Stomach (tissue), 9 donors: ENCODE data around the gene SPEN. TPM values are rescaled to one million over a fixed set of nuclear protein-coding genes. Genes with fewer than 3 reads are reported as not detected.

Source experiments
- DNase-seq, 2 donors: peaks; one replicate each; pipeline versions ENCODE4 v3.0.0 to v3.0.0-alpha.2; 2013 to 2019
- H3K27ac ChIP-seq, 5 donors: fragments of 200-600 bp in 4 of 5; sonication (generic) in 4 of 5; one replicate each; pipeline ENCODE4 v1.5.1; 2013 to 2019; ENCODE audit warnings: mild to moderate bottlenecking in 1 of 5, moderate library complexity in 1 of 5
- H3K27me3 ChIP-seq, 3 donors: fragments of 200-600 bp; sonication (generic); one replicate each; pipeline ENCODE4 v1.5.1; 2017 to 2019; ENCODE audit warnings: mixed run types in 1 of 3
- H3K36me3 ChIP-seq, 4 donors: fragments of 200-600 bp; sonication (generic); 1 replicate in 3 of 4; 2 replicates in 1 of 4; pipeline ENCODE4 v1.5.1; 2016 to 2019
- H3K4me1 ChIP-seq, 4 donors: fragments of 200-600 bp; sonication (generic); one replicate each; pipeline ENCODE4 v1.5.1; 2016 to 2019
- H3K4me3 ChIP-seq, 4 donors: fragments of 200-600 bp; sonication (generic) in 3 of 4; one replicate each; pipeline ENCODE4 v1.5.1; 2016 to 2019; ENCODE audit warnings: mild to moderate bottlenecking in 1 of 4
- H3K9me3 ChIP-seq, 4 donors: fragments of 200-600 bp; sonication (generic); one replicate each; pipeline ENCODE4 v1.5.1; 2016 to 2019
- CTCF ChIP-seq, 7 experiments: fragments of 450-650 bp in 4 of 7; fragments of 200-600 bp in 3 of 7; sonication (generic) in 3 of 7; IDR thresholded peaks; one replicate each; pipeline ENCODE4 v1.5.1; 2016 to 2019; ENCODE audit warnings: antibody characterized with exemption in 7 of 7, control low read depth in 2 of 7, mild to moderate bottlenecking in 1 of 7
- EP300 ChIP-seq: sonication (generic); formaldehyde crosslinking; IDR thresholded peaks from one replicate; pipeline ENCODE4 v1.6.1; 2017; ENCODE audit warnings: antibody characterized with exemption
- POLR2A ChIP-seq, 4 donors: fragments of 450-650 bp; IDR thresholded peaks; one replicate each; pipeline ENCODE4 v1.6.1; 2016; ENCODE audit warnings: antibody characterized with exemption in 4 of 4, control low read depth in 2 of 4, mild to moderate bottlenecking in 1 of 4, moderate library complexity in 1 of 4
- POLR2AphosphoS5 ChIP-seq, 3 donors: sonication (generic); formaldehyde crosslinking; IDR thresholded peaks; one replicate each; pipeline ENCODE4 v1.6.1; 2016; ENCODE audit warnings: antibody characterized with exemption in 3 of 3
- WGBS, 5 donors: extraction: QIAGEN DNeasy Blood & Tissue Kit in 3 of 5; methylation state at CpG; one replicate each; pipeline versions ENCODE4 v1.1.5 to v1.1.7; 2013 to 2018; 5-methylcytosine and 5-hydroxymethylcytosine counted together
- intact Hi-C: fragments of 100-400 bp; cut with DNase I; formaldehyde crosslinking; loops from one replicate; pipeline ENCODE4 v1.15.1; 2023; ENCODE audit warnings: low total_unique reads
- polyA plus RNA-seq, 3 donors: library from polyadenylated mRNA; stranded (reverse); fragments of 200-250 nt; gene quantifications; one replicate each; pipeline ENCODE4 v1.2.3, GENCODE V29; 2013
- total RNA-seq, 5 donors: library from RNA; depleted of rRNA; stranded (reverse); fragments of >200 nt; gene quantifications; one replicate each; pipeline versions ENCODE4 v1.1.0 to v1.2.3, GENCODE V29; 2014 to 2016
- donor health status: healthy with polysubstance abuse.
- donor health status: Bipolar disorder and iron deficiency.
- donor health status: healthy.

SPEN gene
- total and polyA plus RNA-seq, 8 donors, result 5.6 to 114 (median 28.8) TPM

- intact Hi-C loops, result no loop called here
- TF ChIP-seq CTCF (IDR thresholded peaks at IDR 0.05), result no peak
Observed at GRCh38 chr1:15941899-15942660, 94.6 kb downstream of the SPEN start.

GRCh38 chr1:15942661-15943327 is 95.3 kb downstream of the SPEN start:
- 66 to 74% (median 74%) methylated on average over 10 to 18 of the region's 18 CpGs for WGBS, 5 donors
- intact Hi-C loops, result no loop called here
- no peak overlapping the region for H3K27ac ChIP-seq
- H3K4me3 ChIP-seq, result no peak overlapping the region
- no peaks in the 10 kb centered on the region for H3K27me3 ChIP-seq
- TF ChIP-seq EP300, result no peak
- no peak for TF ChIP-seq POLR2A (IDR thresholded peaks at IDR 0.05)
- TF ChIP-seq CTCF (IDR thresholded peaks at IDR 0.05), result no peak
- no peak for TF ChIP-seq POLR2AphosphoS5 (IDR thresholded peaks at IDR 0.05)
- H3K4me1 ChIP-seq, result peaks cover under 1 to 30% (median 10%) of the 10 kb centered on the region in 4 donors
- H3K36me3 ChIP-seq, result peaks cover 79 to 100% (median 100%) of the 10 kb centered on the region in 4 donors
- peak in 1 of 2 donors; percentile 18 for DNase-seq
- no peaks in the 10 kb centered on the region for H3K9me3 ChIP-seq

More at GRCh38 chr1:15941899-15942660, 94.6 kb downstream of the SPEN start:
- peaks cover 84 to 100% (median 100%) of the 10 kb centered on the region in 4 donors for H3K36me3 ChIP-seq
- DNase-seq, result peak in 1 of 2 donors; percentile 68
- WGBS, 5 donors, result 57 to 77% (median 68%) methylated on average over 21 to 32 of the region's 32 CpGs
- no peak overlapping the region for H3K27ac ChIP-seq
- H3K27me3 ChIP-seq, result no peaks in the 10 kb centered on the region
- peaks cover 0 to 33% (median 10%) of the 10 kb centered on the region in 4 donors for H3K4me1 ChIP-seq
- H3K9me3 ChIP-seq, result no peaks in the 10 kb centered on the region
- no peak overlapping the region for H3K4me3 ChIP-seq

GRCh38 chr1:15943328-15943991 is 96.0 kb downstream of the SPEN start:
- peak in 1 of 2 donors; percentile 15 for DNase-seq
- intact Hi-C loops, result no loop called here
- Histone ChIP-seq H3K4me1 (peaks cover 7 to 31% (median 15%) of the 10 kb centered on the region in 4 donors), H3K4me3 (no peak overlapping the region), H3K36me3 (peaks cover 74 to 100% (median 100%) of the 10 kb centered on the region in 4 donors), H3K27ac (no peak overlapping the region), H3K9me3 (no peaks in the 10 kb centered on the region), H3K27me3 (no peaks in the 10 kb centered on the region)
- WGBS, 5 donors, result 94 to 97% (median 95%) methylated on average over 26 to 33 of the region's 33 CpGs
- TF ChIP-seq CTCF (IDR thresholded peaks at IDR 0.05) (no peak), POLR2AphosphoS5 (IDR thresholded peaks at IDR 0.05) (no peak), EP300 (no peak)

- H3K27ac ChIP-seq, result no peak overlapping the region
- WGBS, 5 donors, result 87 to 91% (median 88%) methylated on average over 13 to 22 of the region's 22 CpGs
- H3K36me3 ChIP-seq, result peaks cover 70 to 95% (median 95%) of the 10 kb centered on the region in 4 donors
- H3K9me3 ChIP-seq, result no peaks in the 10 kb centered on the region
- no peaks in the 10 kb centered on the region for H3K27me3 ChIP-seq
- peak in 1 of 2 donors; percentile 17 for DNase-seq
- intact Hi-C loops, result no loop called here
- no peak for TF ChIP-seq EP300
- no peak for TF ChIP-seq CTCF (IDR thresholded peaks at IDR 0.05)
- no peak for TF ChIP-seq POLR2A (IDR thresholded peaks at IDR 0.05)
- TF ChIP-seq POLR2AphosphoS5 (IDR thresholded peaks at IDR 0.05), result no peak
- H3K4me1 ChIP-seq, result peaks cover 12 to 32% (median 19%) of the 10 kb centered on the region in 4 donors
- no peak overlapping the region for H3K4me3 ChIP-seq
Observed at GRCh38 chr1:15943992-15944307, 96.4 kb downstream of the SPEN start.
